ENCODE results near the gene PNMA1. TPM values are rescaled to one million over a fixed set of nuclear protein-coding genes. Genes with fewer than 3 reads are reported as not detected.

Gene PNMA1
- total RNA-seq, 4 donors from 2014 or later = 12.6 to 58.0 (median 39.4) TPM

- H3K9me3 ChIP-seq = no peaks in the 10 kb centered on the region
- H3K27me3 ChIP-seq = no peaks in the 10 kb centered on the region
- no peaks in the 10 kb centered on the region for H3K36me3 ChIP-seq
- intact Hi-C loops (cut with DNase I; ENCODE audit: low total_unique reads) = loop anchor here (10.0 kb wide), 1 partner anchor 76 kb away; the partner anchor contains the start of gene DNAL1
- TF ChIP-seq, protein P1, sequence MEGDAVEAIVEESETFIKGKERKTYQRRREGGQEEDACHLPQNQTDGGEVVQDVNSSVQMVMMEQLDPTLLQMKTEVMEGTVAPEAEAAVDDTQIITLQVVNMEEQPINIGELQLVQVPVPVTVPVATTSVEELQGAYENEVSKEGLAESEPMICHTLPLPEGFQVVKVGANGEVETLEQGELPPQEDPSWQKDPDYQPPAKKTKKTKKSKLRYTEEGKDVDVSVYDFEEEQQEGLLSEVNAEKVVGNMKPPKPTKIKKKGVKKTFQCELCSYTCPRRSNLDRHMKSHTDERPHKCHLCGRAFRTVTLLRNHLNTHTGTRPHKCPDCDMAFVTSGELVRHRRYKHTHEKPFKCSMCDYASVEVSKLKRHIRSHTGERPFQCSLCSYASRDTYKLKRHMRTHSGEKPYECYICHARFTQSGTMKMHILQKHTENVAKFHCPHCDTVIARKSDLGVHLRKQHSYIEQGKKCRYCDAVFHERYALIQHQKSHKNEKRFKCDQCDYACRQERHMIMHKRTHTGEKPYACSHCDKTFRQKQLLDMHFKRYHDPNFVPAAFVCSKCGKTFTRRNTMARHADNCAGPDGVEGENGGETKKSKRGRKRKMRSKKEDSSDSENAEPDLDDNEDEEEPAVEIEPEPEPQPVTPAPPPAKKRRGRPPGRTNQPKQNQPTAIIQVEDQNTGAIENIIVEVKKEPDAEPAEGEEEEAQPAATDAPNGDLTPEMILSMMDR (IDR thresholded peaks at IDR 0.05) = no peak
- no peak for TF ChIP-seq POLR2A (IDR thresholded peaks at IDR 0.05)
- H3K4me3 ChIP-seq = no peak overlapping the region
- DNase-seq = no peak
- peak overlapping the region; percentile 38 to 39 for H3K27ac ChIP-seq
- peaks cover 4 to 29% of the 10 kb centered on the region in 2 donors for H3K4me1 ChIP-seq
Observed at GRCh38 chr14:73721101-73721821, 7.1 kb upstream of the PNMA1 start.

- TF ChIP-seq, protein P1 (IDR thresholded peaks at IDR 0.05) = no peak
- no peak for TF ChIP-seq POLR2A (IDR thresholded peaks at IDR 0.05)
- intact Hi-C loops (cut with DNase I; ENCODE audit: low total_unique reads) = loop anchor here (10.0 kb wide), 1 partner anchor 76 kb away; the partner anchor contains the start of gene DNAL1
- no peak for DNase-seq
- Histone ChIP-seq H3K27ac (peak overlapping the region; percentile 11 to 39), H3K9me3 (no peaks in the 10 kb centered on the region), H3K4me1 (peaks cover 4 to 23% of the 10 kb centered on the region in 2 donors), H3K36me3 (no peaks in the 10 kb centered on the region), H3K4me3 (no peak overlapping the region), H3K27me3 (no peaks in the 10 kb centered on the region)
Observed at GRCh38 chr14:73720636-73721035, 6.5 kb upstream of the PNMA1 start.

- TF ChIP-seq, protein P1 (IDR thresholded peaks at IDR 0.05) = no peak
- no peak for TF ChIP-seq POLR2A (IDR thresholded peaks at IDR 0.05)
- Histone ChIP-seq H3K4me3 (no peak overlapping the region), H3K9me3 (no peaks in the 10 kb centered on the region), H3K27ac (peak overlapping the region; percentile 82 to 84), H3K27me3 (no peaks in the 10 kb centered on the region), H3K4me1 (peaks cover 2 to 17% of the 10 kb centered on the region in 2 donors), H3K36me3 (no peaks in the 10 kb centered on the region)
- intact Hi-C loops (cut with DNase I; ENCODE audit: low total_unique reads) = loop anchor here (10.0 kb wide), 1 partner anchor 75 kb away; the partner anchor contains the start of gene DNAL1
- no peak for DNase-seq
Observed at GRCh38 chr14:73719791-73720190, 5.6 kb upstream of the PNMA1 start.

DNA sequence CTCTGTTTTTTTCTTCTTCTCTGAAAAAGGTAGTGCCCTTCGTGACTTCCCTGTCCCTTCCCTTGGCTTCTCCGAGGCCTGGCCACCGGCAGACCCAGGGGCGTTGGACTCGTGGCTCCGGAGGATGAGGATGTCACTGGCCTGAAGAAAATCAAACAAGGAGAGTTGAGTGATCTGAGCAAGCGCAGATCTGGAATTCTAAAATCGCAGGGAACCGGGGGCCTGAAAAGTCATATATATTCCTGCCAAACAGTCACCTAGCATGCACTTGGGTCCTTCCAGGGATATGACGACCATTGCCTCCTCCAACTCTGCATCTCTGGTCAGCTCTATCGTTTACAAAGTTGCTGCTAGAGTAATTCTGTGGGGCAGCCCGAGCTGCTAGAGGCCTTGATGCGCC lies 5.2 kb upstream of the PNMA1 start:
- no peaks in the 10 kb centered on the region for H3K27me3 ChIP-seq
- H3K4me1 ChIP-seq = peaks cover 0 to 12% of the 10 kb centered on the region in 2 donors
- no peaks in the 10 kb centered on the region for H3K9me3 ChIP-seq
- H3K36me3 ChIP-seq = no peaks in the 10 kb centered on the region
- H3K4me3 ChIP-seq = no peak overlapping the region
- peak overlapping the region; percentile 82 to 84 for H3K27ac ChIP-seq
- DNase-seq = no peak
- TF ChIP-seq, protein P1 (IDR thresholded peaks at IDR 0.05) = no peak
- TF ChIP-seq POLR2A (IDR thresholded peaks at IDR 0.05) = no peak
- intact Hi-C loops (cut with DNase I; ENCODE audit: low total_unique reads) = no loop called here
